RWPE2 (cell line): ENCODE results near the gene HLCS.
"Not testable (repeated sequence)": the region's sequence is repeated elsewhere in the genome, so short reads cannot be mapped to it uniquely, and the experiment has no call there.

Experiments
- ATAC-seq: fragments of 200-7000 bp; cut with Tn5 transposase; 3 replicates; pipeline ENCODE4 v1.9.1; 2021; ENCODE audit warnings: low read depth
- DNase-seq: peaks from one replicate; pipeline ENCODE4 v3.0.0-alpha.2; 2020; ENCODE audit warnings: low spot score
- H3K27ac ChIP-seq: fragments of 450-650 bp; 2 replicates; pipeline ENCODE4 v1.5.1; 2017; ENCODE audit warnings: mild to moderate bottlenecking; ENCODE audit not compliant: poor library complexity, severe bottlenecking
- H3K27me3 ChIP-seq: fragments of 250-450 bp; sonication (Bioruptor Pico); 2 replicates; pipeline ENCODE4 v1.5.1; 2021; ENCODE audit warnings: mild to moderate bottlenecking, moderate library complexity; ENCODE audit not compliant: insufficient read depth, poor library complexity, severe bottlenecking
- H3K36me3 ChIP-seq: fragments of 250-450 bp; sonication (Bioruptor Pico); 2 replicates; pipeline ENCODE4 v1.5.1; 2020; ENCODE audit warnings: low read depth, mild to moderate bottlenecking, moderate library complexity
- H3K4me1 ChIP-seq: fragments of 250-450 bp; sonication (Bioruptor Pico); 2 replicates; pipeline ENCODE4 v1.5.1; 2021; ENCODE audit warnings: mild to moderate bottlenecking, moderate library complexity; ENCODE audit not compliant: insufficient read depth, poor library complexity, severe bottlenecking
- H3K4me3 ChIP-seq: fragments of 250-450 bp; sonication (Bioruptor Pico); 2 replicates; pipeline ENCODE4 v1.5.1; 2021; ENCODE audit warnings: mild to moderate bottlenecking, moderate library complexity; ENCODE audit not compliant: severe bottlenecking
- H3K9me3 ChIP-seq: fragments of 250-450 bp; sonication (Bioruptor Pico); 2 replicates; pipeline ENCODE4 v1.5.1; 2021; ENCODE audit warnings: mild to moderate bottlenecking, moderate library complexity; ENCODE audit not compliant: severe bottlenecking
- CTCF ChIP-seq: fragments of 450-650 bp; IDR thresholded peaks from one replicate; pipeline ENCODE4 v1.5.1; 2017; ENCODE audit warnings: mild to moderate bottlenecking, moderate library complexity; ENCODE audit not compliant: poor library complexity, severe bottlenecking

HLCS gene

GRCh38 chr21:36817732-36818450 lies 148.6 kb downstream of the HLCS start:
- no peak for ATAC-seq
- Histone ChIP-seq H3K27me3 (no peaks in the 10 kb centered on the region), H3K9me3 (no peaks in the 10 kb centered on the region), H3K4me1 (no peaks in the 10 kb centered on the region), H3K36me3 (no peaks in the 10 kb centered on the region; the same call in 1 of the 2 replicates), H3K4me3 (no peak overlapping the region), H3K27ac (no peak overlapping the region)
- DNase-seq: no peak
- no peak for TF ChIP-seq CTCF

GRCh38 chr21:36816561-36817130 lies 149.8 kb downstream of the HLCS start:
- DNase-seq: no peak
- TF ChIP-seq CTCF: no peak
- H3K27ac ChIP-seq: no peak overlapping the region
- H3K27me3 ChIP-seq: no peaks in the 10 kb centered on the region
- H3K4me1 ChIP-seq: no peaks in the 10 kb centered on the region
- H3K4me3 ChIP-seq: no peak overlapping the region
- no peaks in the 10 kb centered on the region for H3K9me3 ChIP-seq
- H3K36me3 ChIP-seq: no peaks in the 10 kb centered on the region
- no peak for ATAC-seq

GRCh38 chr21:36816026-36816425 lies 150.4 kb downstream of the HLCS start:
- not testable (repeated sequence) for ATAC-seq, H3K9me3 ChIP-seq, DNase-seq, H3K27ac ChIP-seq, H3K4me3 ChIP-seq, H3K4me1 ChIP-seq, H3K36me3 ChIP-seq, H3K27me3 ChIP-seq

GRCh38 chr21:36815284-36815683 lies 151.2 kb downstream of the HLCS start:
- H3K27ac ChIP-seq: no peak overlapping the region
- H3K4me3 ChIP-seq: no peak overlapping the region
- DNase-seq (no peak), ATAC-seq (no peak)
- H3K27me3 ChIP-seq: no peaks in the 10 kb centered on the region
- H3K9me3 ChIP-seq: peaks cover 2% of the 10 kb centered on the region
- H3K4me1 ChIP-seq: no peaks in the 10 kb centered on the region
- no peak for TF ChIP-seq CTCF
- no peaks in the 10 kb centered on the region for H3K36me3 ChIP-seq

- TF ChIP-seq CTCF: no peak
- Histone ChIP-seq H3K27me3 (no peaks in the 10 kb centered on the region), H3K9me3 (peaks cover 2% of the 10 kb centered on the region), H3K36me3 (no peaks in the 10 kb centered on the region), H3K27ac (no peak overlapping the region), H3K4me1 (no peaks in the 10 kb centered on the region), H3K4me3 (no peak overlapping the region)
- DNase-seq (no peak), ATAC-seq (no peak)
Measured at GRCh38 chr21:36813052-36813451, 153.4 kb downstream of the HLCS start.
